Stimulated activated CD4-positive, alpha-beta T cell treated with anti-CD3 and anti-CD28 coated beads, Interleukin-1b, Interleukin-23, amount 100 ng/mL, for 4 hours (primary cell): ENCODE data around the gene CDK11B.
"Not testable (repeated sequence)": the region's sequence is repeated elsewhere in the genome, so short reads cannot be mapped to it uniquely, and the experiment has no call there.

Experiments used
- DNase-seq, 2 donors: peaks; one replicate each; pipeline ENCODE4 v3.0.0-alpha.2; 2020; ENCODE audit warnings: low read depth in 2 of 2

The CDK11B gene

DNA sequence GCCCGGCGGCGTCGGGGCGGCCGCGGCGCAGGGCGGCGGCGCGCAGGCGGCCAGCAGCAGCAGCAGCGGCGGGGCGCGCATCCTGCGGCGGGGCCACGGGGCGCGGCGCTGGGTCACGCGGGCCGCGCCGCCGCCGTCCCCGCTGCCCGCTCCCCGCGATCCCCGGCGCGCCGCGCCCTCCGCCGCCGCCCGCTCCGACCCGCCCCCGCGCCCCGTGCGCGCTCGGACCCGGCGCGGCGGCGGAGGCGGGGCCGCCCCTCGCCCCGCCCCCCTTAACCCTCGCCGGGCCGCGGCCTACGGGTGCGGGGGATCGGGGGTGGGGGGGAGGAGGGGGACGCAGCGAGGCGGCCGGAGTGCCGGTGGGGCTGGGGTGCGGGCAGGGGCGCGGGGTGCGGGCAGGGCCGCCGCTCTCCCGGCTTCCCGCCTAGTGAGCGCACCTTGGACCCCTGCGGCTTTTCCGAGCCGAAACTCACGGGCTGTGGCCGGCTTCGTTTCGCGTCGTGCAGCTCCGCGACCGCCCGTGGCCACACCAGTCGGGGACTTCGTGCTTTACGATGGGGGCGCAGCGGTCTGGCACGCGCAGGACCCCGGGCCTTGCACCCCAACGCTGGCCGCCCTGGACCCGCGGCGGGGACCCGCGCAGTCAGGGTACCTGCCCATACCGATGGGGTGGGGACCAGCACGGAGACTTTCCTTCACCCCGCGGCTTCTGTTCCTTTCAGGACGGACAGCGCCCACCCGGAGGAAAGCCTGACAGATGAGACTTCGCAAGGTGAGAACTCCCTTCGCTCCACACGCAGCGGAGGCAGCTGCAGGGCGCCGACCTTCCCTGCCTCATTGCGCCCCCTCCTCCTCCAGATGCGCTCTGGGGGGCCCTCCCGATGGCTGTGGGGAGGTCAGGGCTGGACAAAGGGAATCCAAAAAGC lies 58.6 kb downstream of the CDK11B start, which contains the start of gene FNDC10:
TSS of gene FNDC10 (minus strand) at position 201 of the 926 bp plus-strand sequence. CDS start at position 81, 120 bp downstream.
- no peak for DNase-seq

DNA sequence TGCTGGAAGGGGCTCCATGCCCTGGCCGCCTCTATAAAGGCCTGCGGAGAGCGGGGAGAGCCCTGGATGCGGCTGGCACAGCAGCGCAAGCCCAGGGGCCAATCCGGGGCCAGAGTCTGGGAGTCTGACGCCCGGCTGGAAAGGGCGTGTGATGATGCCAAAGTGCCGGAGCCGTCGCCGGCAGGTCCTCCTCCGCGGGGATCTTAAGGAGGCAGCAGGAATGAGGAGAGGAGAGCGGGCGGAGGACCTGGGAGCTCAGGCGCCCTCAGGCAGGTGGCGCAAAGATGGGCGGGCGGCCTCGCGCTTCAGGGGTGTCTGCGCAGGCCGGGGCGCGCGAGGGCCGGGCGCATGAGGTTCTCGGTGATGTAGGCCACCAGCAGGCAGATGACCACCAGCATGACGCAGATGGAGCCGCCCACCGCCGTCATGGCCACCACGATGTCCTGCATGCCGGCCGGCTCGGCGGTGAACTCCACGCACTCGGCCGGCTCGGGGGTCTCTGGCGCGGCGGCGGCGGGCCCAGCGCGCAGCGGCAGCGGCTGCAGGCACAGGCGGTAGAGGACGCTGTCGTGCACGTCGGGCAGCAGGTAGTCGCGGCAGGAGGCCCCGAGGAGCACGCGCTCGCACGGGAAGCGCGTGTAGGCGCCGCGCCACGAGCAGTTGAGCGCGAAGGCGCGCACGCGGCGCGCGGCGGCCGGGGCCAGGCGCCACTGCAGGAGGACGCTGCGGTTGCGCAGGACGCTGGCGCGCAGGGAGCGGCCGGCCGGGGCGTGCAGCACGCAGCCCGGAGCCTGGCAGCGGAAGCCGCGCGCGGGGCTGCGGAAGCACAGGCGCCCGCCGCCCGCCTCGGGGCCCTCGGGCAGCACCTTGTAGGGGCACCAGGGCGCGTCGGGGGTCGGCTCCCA lies 59.5 kb downstream of the CDK11B start:
- peak in 1 of 2 donors; percentile 22 for DNase-seq

DNA sequence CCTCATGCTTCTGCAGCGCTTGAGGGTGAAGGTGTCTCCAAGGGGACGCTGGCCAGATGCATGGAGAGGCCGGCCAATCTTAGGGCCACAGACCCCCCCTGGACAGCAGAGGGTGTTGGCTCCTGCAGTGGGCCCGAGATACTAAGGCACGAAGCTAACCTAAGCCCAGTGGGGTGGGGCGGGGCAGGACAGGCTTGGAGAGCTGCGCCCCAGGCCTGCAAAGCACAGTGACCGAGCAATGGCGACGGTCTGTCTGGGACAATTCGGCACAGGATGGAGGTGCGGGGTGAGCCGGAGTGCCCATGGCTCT lies 60.1 kb downstream of the CDK11B start:
- no peak for DNase-seq

DNA sequence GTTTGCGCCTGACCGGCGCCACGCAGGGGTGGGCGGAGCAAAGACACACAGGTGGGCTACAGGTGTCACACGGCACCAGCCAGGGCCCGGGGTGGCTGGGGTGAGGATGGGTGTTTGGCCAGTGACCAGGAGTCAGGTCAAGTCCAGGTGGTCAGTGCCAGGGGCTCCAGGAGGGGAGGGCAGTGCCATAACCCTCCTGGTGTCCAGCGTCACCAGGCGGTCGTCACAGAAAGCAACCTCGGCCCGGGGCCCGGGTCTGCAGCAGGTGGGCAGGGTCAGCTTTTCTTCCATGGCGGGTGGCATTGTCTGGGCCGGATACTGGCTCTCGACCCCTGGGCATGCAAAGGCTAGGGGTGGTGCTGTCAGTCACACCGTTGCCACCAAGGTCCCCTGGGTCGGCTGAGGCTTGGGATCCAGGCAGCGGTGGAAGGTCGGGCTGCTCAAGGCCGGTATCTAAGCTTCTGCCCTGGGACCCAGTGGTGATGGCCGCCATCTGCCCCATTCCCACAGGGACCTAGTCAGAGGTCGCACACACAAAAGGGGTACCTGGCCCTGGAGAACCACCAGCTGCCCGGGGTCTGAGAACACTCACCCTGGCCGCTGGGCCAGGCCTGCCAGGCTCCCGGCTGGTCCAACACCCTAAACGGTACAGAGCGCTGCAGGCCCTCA lies 60.6 kb downstream of the CDK11B start:
- DNase-seq: no peak

DNA sequence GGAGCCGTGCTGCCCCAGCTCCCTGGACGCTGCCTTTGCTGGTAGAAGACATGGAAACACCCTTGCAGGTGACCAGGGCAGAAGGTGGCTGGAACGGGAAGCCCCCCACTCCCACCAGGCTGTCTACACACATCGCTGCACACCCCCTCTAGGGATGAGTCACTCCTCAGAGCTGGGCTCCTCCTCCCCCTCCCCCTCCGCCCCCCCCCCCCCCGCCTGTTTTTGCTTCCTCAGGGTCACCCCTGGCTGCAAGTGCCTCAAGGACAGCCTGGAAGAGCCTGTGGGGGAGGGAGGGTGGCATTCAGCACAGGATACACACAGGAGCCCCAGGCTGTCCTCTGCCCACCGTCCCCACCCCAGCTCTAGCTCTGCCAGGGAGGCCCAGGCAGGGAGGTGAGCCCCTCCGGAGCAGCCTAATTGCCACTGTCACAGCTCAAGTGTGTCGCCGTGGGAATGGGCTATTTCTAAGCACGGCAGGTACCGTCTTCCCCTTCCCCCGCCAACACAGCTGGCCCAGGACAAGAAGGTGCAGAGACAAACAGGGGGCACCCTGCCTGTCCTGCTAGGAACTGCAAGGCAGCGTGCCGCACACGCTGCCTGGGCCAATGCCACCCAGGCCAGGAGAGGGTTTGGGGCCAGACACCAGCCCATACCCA lies 61.4 kb downstream of the CDK11B start:
- no peak for DNase-seq

DNA sequence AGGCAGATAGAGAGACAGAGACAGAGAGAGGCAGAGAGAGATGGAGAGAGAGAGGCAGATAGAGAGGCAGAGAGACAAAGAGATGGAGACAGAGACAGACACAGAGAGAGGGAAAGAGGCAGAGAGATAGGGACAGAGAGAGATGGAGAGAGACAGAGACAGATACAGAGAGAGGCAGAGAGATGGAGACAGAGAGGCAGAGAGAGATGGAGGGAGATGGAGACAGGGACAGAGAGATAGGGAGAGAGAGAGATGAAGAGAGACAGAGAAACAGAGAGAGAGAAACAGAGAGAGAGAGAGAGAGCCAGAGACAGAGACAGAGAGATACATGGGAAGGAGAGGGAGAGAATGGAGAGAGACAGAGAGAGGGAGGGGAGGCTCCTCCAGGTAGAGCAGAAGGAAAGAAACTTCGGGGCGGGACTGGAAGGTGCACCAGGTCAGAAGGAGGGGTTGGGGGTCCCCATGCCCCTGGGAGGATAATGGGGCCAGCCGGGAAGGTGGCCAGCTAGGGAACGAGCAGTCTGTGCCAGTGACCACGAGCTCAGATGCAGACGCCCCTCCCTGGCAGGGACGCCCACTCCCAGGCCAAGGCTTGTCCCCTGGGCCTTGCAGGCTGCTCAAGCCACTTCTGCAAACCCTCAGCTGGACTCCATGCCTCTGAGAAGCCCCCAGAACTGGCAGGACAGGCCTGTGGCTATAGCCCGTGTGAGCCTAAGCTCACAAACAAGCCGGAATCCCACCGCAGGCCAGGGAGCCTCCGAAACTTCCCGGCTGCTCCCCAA lies 62.1 kb downstream of the CDK11B start:
- DNase-seq: no peak

DNA sequence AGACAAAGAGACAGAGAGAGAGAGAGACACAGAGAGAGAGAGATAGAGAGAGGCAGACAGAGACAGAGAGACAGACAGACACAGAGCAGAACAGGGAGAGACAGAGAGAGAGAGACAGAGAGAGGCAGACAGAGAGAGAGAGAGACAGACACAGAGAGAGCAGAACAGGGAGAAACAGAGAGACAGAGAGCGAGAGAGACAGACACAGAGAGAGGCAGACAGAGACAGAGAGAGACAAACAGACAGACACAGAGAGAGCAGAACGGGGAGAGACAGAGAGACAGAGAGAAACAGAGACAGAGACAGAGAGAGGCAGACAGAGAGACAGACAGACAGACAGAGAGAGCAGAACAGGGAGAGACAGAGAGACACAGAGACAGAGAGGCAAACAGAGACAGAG lies 63.5 kb downstream of the CDK11B start:
- DNase-seq: not testable (repeated sequence)

DNA sequence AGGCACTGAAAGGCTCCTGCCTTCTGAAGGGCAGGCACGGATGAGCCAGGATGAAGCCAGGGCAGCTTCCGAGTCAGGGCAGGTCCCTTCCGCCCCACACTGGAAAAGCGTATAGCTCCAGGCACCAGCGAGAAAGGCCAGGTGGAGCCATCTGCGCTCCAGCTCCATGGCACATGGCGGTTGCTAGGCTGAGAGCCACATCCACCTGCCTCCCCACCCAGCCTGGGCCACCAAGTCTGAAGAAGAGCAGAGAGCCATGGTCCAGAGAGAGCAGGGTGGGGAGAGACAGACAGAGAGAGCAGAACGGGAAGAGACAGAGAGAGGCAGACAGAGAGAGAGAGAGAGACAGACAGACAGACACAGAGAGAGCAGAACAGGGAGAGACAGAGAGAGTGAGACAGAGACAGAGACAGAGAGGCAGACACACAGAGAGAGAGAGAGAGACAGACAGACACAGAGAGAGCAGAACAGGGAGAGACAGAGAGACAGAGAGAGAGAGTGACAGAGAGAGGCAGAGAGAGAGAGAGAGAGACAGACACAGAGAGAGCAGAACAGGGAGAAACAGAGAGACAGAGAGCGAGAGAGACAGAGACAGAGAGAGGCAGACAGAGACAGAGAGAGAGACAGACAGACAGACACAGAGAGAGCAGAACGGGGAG lies 64.1 kb downstream of the CDK11B start:
- DNase-seq: no peak

DNA sequence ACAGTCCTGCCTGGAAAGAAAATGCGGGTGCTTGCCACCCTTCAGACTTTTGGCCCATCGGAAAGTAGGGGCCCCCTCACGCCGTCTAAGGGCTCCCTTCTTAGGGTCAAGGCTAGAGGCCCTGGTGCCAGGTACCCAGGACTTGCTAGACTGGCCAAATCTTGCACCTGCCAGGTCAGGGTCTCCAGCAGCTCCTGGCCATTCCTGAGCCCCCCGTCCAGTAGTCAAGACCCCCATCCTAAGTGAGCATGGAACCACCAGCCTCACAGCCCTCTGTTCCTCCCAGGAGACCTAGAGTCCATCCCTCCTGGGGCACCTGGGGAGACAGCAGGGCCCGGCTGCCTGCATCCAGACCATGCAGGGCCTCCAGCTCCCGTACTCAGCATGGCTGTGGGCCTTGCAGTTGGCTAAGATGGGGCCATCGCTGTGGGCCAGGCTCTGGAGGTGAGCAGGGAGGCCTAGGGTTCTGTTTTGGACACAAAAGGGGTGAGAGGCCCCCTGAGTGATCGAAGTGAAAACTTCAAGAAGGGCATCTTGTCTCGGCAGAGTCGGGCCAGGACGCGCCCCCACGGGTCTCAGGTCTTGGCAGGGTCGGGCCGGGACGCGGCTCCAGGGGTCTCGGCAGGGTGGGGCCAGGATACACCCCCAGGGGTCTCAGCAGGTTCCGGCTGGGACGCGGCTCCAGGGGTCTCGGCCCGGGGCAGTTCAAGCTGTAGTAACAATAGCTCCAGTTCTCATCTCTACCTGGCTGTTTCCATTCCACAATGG lies 64.8 kb downstream of the CDK11B start:
- no peak for DNase-seq

DNA sequence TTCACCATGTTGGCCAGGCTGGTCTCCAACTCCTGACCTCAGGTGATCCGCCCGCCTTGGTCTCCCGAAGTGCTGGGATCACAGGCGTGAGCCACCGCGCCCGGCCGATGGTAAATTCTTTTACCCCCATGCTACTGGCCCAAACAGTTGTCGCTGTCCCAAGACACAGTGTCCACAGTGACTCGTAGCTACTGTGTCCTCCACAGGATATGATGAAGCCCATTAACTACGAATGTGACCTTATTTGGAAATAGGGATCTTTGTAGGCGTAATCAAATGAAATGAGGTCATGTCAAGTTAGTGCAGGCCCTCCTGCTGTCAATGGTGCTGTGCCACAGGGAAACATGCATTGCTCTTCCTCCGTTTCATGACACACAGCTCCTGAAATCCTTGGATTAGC lies 67.4 kb downstream of the CDK11B start:
- no peak for DNase-seq
